ENCODE measurements around the gene INO80D.
"Not testable (repeated sequence)": the region's sequence is repeated elsewhere in the genome, so short reads cannot be mapped to it uniquely, and the experiment has no call there.

The INO80D gene

GRCh38 chr2:206031950-206032567, 53.9 kb downstream of the INO80D start:
- peak; percentile 64 for DNase-seq
- no peak overlapping the region for H2BK120ac ChIP-seq (ENCODE audit: low read depth, low read length)
- no CpG with 5 or more reads among the region's 8 CpGs for WGBS (ENCODE audit: extremely low coverage, insufficient coverage, low lambda C conversion rate)
- no peak overlapping the region for H4K5ac ChIP-seq (ENCODE audit: low read length)
- no peaks in the 10 kb centered on the region for H3K36me3 ChIP-seq (ENCODE audit: control insufficient read depth, insufficient read depth, low read length)
- no peak overlapping the region for H3K4me3 ChIP-seq (ENCODE audit: low read length)
- no peak overlapping the region for H3K4me2 ChIP-seq (ENCODE audit: low read length)
- peak overlapping the region; percentile 15 for H3K56ac ChIP-seq (ENCODE audit: low read length)
- no peaks in the 10 kb centered on the region for H3K27me3 ChIP-seq (ENCODE audit: insufficient read depth, low read length, poor library complexity)
- no peak overlapping the region for H2BK15ac ChIP-seq (replicated peaks; ENCODE audit: low read depth)
- H3K23ac ChIP-seq (ENCODE audit: low read length): no peak overlapping the region
- H4K8ac ChIP-seq (ENCODE audit: low read depth, low read length): no peak overlapping the region
- H3K79me2 ChIP-seq (ENCODE audit: control insufficient read depth, insufficient read depth, low read length): peaks cover 8% of the 10 kb centered on the region
- H2BK5ac ChIP-seq (ENCODE audit: low read length): no peak overlapping the region
- no peak overlapping the region for H3K4ac ChIP-seq (ENCODE audit: low read depth, low read length)
- no peaks in the 10 kb centered on the region for H3K4me1 ChIP-seq (ENCODE audit: control insufficient read depth, low read depth, low read length)
- H3K9ac ChIP-seq (ENCODE audit: low read length): no peak overlapping the region
- no peak overlapping the region for H3K18ac ChIP-seq (ENCODE audit: low read length)
- no peak overlapping the region for H2AK5ac ChIP-seq (ENCODE audit: low read length)
- H3K27ac ChIP-seq (ENCODE audit: low read depth, low read length): peak overlapping the region; percentile 31
- H3K79me1 ChIP-seq (ENCODE audit: low read length): peaks cover 4% of the 10 kb centered on the region

- no peak overlapping the region for H3K4me2 ChIP-seq (ENCODE audit: low read length)
- H3K4me3 ChIP-seq (ENCODE audit: low read length): no peak overlapping the region
- no CpG with 5 or more reads among the region's 11 CpGs for WGBS (ENCODE audit: extremely low coverage, insufficient coverage, low lambda C conversion rate)
- H3K18ac ChIP-seq (ENCODE audit: low read length): no peak overlapping the region
- no peak overlapping the region for H3K27ac ChIP-seq (ENCODE audit: low read depth, low read length)
- H3K4ac ChIP-seq (ENCODE audit: low read depth, low read length): no peak overlapping the region
- no peak overlapping the region for H2BK120ac ChIP-seq (ENCODE audit: low read depth, low read length)
- H2BK15ac ChIP-seq (replicated peaks; ENCODE audit: low read depth): no peak overlapping the region
- H4K8ac ChIP-seq (ENCODE audit: low read depth, low read length): no peak overlapping the region
- H3K9ac ChIP-seq (ENCODE audit: low read length): no peak overlapping the region
- H2BK5ac ChIP-seq (ENCODE audit: low read length): no peak overlapping the region
- H3K79me2 ChIP-seq (ENCODE audit: control insufficient read depth, insufficient read depth, low read length): peaks cover 3% of the 10 kb centered on the region
- no peaks in the 10 kb centered on the region for H3K4me1 ChIP-seq (ENCODE audit: control insufficient read depth, low read depth, low read length)
- DNase-seq: no peak
- H4K5ac ChIP-seq (ENCODE audit: low read length): no peak overlapping the region
- no peaks in the 10 kb centered on the region for H3K36me3 ChIP-seq (ENCODE audit: control insufficient read depth, insufficient read depth, low read length)
- no peak overlapping the region for H2AK5ac ChIP-seq (ENCODE audit: low read length)
- no peak overlapping the region for H3K23ac ChIP-seq (ENCODE audit: low read length)
- peaks cover 4% of the 10 kb centered on the region for H3K79me1 ChIP-seq (ENCODE audit: low read length)
- no peak overlapping the region for H3K56ac ChIP-seq (ENCODE audit: low read length)
- H3K27me3 ChIP-seq (ENCODE audit: insufficient read depth, low read length, poor library complexity): no peaks in the 10 kb centered on the region
These were observed 54.7 kb downstream of the INO80D start for GRCh38 chr2:206031162-206031784.

- no CpG with 5 or more reads among the region's 10 CpGs for WGBS (ENCODE audit: extremely low coverage, insufficient coverage, low lambda C conversion rate)
- Histone ChIP-seq H3K23ac (ENCODE audit: low read length) (no peak overlapping the region), H3K9ac (ENCODE audit: low read length) (no peak overlapping the region), H3K27ac (ENCODE audit: low read depth, low read length) (no peak overlapping the region), H3K79me2 (ENCODE audit: control insufficient read depth, insufficient read depth, low read length) (peaks cover 2% of the 10 kb centered on the region), H3K79me1 (ENCODE audit: low read length) (peaks cover 4% of the 10 kb centered on the region), H2BK5ac (ENCODE audit: low read length) (no peak overlapping the region), H2BK120ac (ENCODE audit: low read depth, low read length) (no peak overlapping the region), H3K4me1 (ENCODE audit: control insufficient read depth, low read depth, low read length) (no peaks in the 10 kb centered on the region), H3K4me2 (ENCODE audit: low read length) (no peak overlapping the region), H3K18ac (ENCODE audit: low read length) (no peak overlapping the region), H2BK15ac (replicated peaks; ENCODE audit: low read depth) (no peak overlapping the region), H3K4ac (ENCODE audit: low read depth, low read length) (no peak overlapping the region), H2AK5ac (ENCODE audit: low read length) (no peak overlapping the region), H4K8ac (ENCODE audit: low read depth, low read length) (no peak overlapping the region), H3K56ac (ENCODE audit: low read length) (no peak overlapping the region), H3K4me3 (ENCODE audit: low read length) (no peak overlapping the region), H3K36me3 (ENCODE audit: control insufficient read depth, insufficient read depth, low read length) (no peaks in the 10 kb centered on the region), H4K5ac (ENCODE audit: low read length) (no peak overlapping the region), H3K27me3 (ENCODE audit: insufficient read depth, low read length, poor library complexity) (no peaks in the 10 kb centered on the region)
- DNase-seq: no peak
These were observed 57.9 kb downstream of the INO80D start for GRCh38 chr2:206028101-206028500.

- Histone ChIP-seq H3K36me3 (ENCODE audit: control insufficient read depth, insufficient read depth, low read length) (no peaks in the 10 kb centered on the region), H2BK120ac (ENCODE audit: low read depth, low read length) (no peak overlapping the region)
These were observed 62.8 kb downstream of the INO80D start for GRCh38 chr2:206023183-206023582.

GRCh38 chr2:206020171-206020570, 65.8 kb downstream of the INO80D start:
- Histone ChIP-seq H3K4ac (ENCODE audit: low read depth, low read length) (no peak overlapping the region), H3K23ac (ENCODE audit: low read length) (no peak overlapping the region), H3K36me3 (ENCODE audit: control insufficient read depth, insufficient read depth, low read length) (no peaks in the 10 kb centered on the region), H4K8ac (ENCODE audit: low read depth, low read length) (no peak overlapping the region), H3K9ac (ENCODE audit: low read length) (no peak overlapping the region), H3K18ac (ENCODE audit: low read length) (no peak overlapping the region), H2AK5ac (ENCODE audit: low read length) (no peak overlapping the region), H3K4me3 (ENCODE audit: low read length) (no peak overlapping the region), H2BK5ac (ENCODE audit: low read length) (no peak overlapping the region), H3K79me2 (ENCODE audit: control insufficient read depth, insufficient read depth, low read length) (no peaks in the 10 kb centered on the region), H3K4me1 (ENCODE audit: control insufficient read depth, low read depth, low read length) (no peaks in the 10 kb centered on the region), H2BK15ac (replicated peaks; ENCODE audit: low read depth) (no peak overlapping the region), H3K27ac (ENCODE audit: low read depth, low read length) (no peak overlapping the region), H2BK120ac (ENCODE audit: low read depth, low read length) (no peak overlapping the region), H3K4me2 (ENCODE audit: low read length) (no peak overlapping the region), H3K56ac (ENCODE audit: low read length) (no peak overlapping the region), H3K27me3 (ENCODE audit: insufficient read depth, low read length, poor library complexity) (no peaks in the 10 kb centered on the region), H3K79me1 (ENCODE audit: low read length) (no peaks in the 10 kb centered on the region), H4K5ac (ENCODE audit: low read length) (no peak overlapping the region)
- WGBS (ENCODE audit: extremely low coverage, insufficient coverage, low lambda C conversion rate): no CpG with 5 or more reads among the region's 2 CpGs
- DNase-seq: no peak

More at GRCh38 chr2:206023183-206023582, 62.8 kb downstream of the INO80D start:
- Histone ChIP-seq H3K79me2 (ENCODE audit: control insufficient read depth, insufficient read depth, low read length) (no peaks in the 10 kb centered on the region), H2AK5ac (ENCODE audit: low read length) (no peak overlapping the region), H3K27me3 (ENCODE audit: insufficient read depth, low read length, poor library complexity) (no peaks in the 10 kb centered on the region), H4K5ac (ENCODE audit: low read length) (no peak overlapping the region), H3K18ac (ENCODE audit: low read length) (no peak overlapping the region), H3K4me2 (ENCODE audit: low read length) (no peak overlapping the region), H4K8ac (ENCODE audit: low read depth, low read length) (no peak overlapping the region), H3K23ac (ENCODE audit: low read length) (no peak overlapping the region), H3K56ac (ENCODE audit: low read length) (no peak overlapping the region), H2BK5ac (ENCODE audit: low read length) (no peak overlapping the region), H2BK15ac (replicated peaks; ENCODE audit: low read depth) (no peak overlapping the region), H3K27ac (ENCODE audit: low read depth, low read length) (no peak overlapping the region), H3K4me3 (ENCODE audit: low read length) (no peak overlapping the region), H3K4me1 (ENCODE audit: control insufficient read depth, low read depth, low read length) (no peaks in the 10 kb centered on the region), H3K4ac (ENCODE audit: low read depth, low read length) (no peak overlapping the region), H3K9ac (ENCODE audit: low read length) (no peak overlapping the region), H3K79me1 (ENCODE audit: low read length) (no peaks in the 10 kb centered on the region)
- DNase-seq: no peak
- WGBS (ENCODE audit: extremely low coverage, insufficient coverage, low lambda C conversion rate): no CpG with 5 or more reads among the region's 8 CpGs

GRCh38 chr2:206015746-206016145, 70.2 kb downstream of the INO80D start:
- not testable (repeated sequence) for H3K9ac ChIP-seq (ENCODE audit: low read length); DNase-seq; H3K27ac ChIP-seq (ENCODE audit: low read depth, low read length); H3K23ac ChIP-seq (ENCODE audit: low read length); H4K5ac ChIP-seq (ENCODE audit: low read length); H3K27me3 ChIP-seq (ENCODE audit: insufficient read depth, low read length, poor library complexity); H3K4me3 ChIP-seq (ENCODE audit: low read length); H3K4me2 ChIP-seq (ENCODE audit: low read length); H3K36me3 ChIP-seq (ENCODE audit: control insufficient read depth, insufficient read depth, low read length); H2BK120ac ChIP-seq (ENCODE audit: low read depth, low read length); H4K8ac ChIP-seq (ENCODE audit: low read depth, low read length); H3K18ac ChIP-seq (ENCODE audit: low read length); H2BK15ac ChIP-seq (replicated peaks; ENCODE audit: low read depth); H3K4me1 ChIP-seq (ENCODE audit: control insufficient read depth, low read depth, low read length); H3K4ac ChIP-seq (ENCODE audit: low read depth, low read length); H3K79me2 ChIP-seq (ENCODE audit: control insufficient read depth, insufficient read depth, low read length); H2BK5ac ChIP-seq (ENCODE audit: low read length); H3K56ac ChIP-seq (ENCODE audit: low read length); H2AK5ac ChIP-seq (ENCODE audit: low read length); H3K79me1 ChIP-seq (ENCODE audit: low read length)
- no CpG with 5 or more reads among the region's 2 CpGs for WGBS (ENCODE audit: extremely low coverage, insufficient coverage, low lambda C conversion rate)
